ENCODE measurements around the gene PPIA.
"Not testable (repeated sequence)": the region's sequence is repeated elsewhere in the genome, so short reads cannot be mapped to it uniquely, and the experiment has no call there.

Gene PPIA

GRCh38 chr7:44799939-44800338, 3.5 kb downstream of the PPIA start:
- peaks cover 49% of the 10 kb centered on the region for H4K20me1 ChIP-seq (ENCODE audit: insufficient read depth, low read length)
- H3K79me2 ChIP-seq (ENCODE audit: low read length) = peaks cover 56% of the 10 kb centered on the region
- H3K27ac ChIP-seq (ENCODE audit: low read length) = no peak overlapping the region
- peaks cover 78% of the 10 kb centered on the region for H3F3A ChIP-seq (ENCODE audit: insufficient read depth, low read length)
- no peaks in the 10 kb centered on the region for H3K9me2 ChIP-seq (replicated peaks; ENCODE audit: insufficient read depth, low read length)
- H3K4me2 ChIP-seq (ENCODE audit: low read depth, low read length) = no peak overlapping the region
- TF ChIP-seq EZH2phosphoT487 (IDR thresholded peaks at IDR 0.05; ENCODE audit: low read length) (no peak), EZH2 (optimal IDR thresholded peaks at IDR 0.05; ENCODE audit: low read depth, low read length) (no peak)
- TF ChIP-seq, protein P1, sequence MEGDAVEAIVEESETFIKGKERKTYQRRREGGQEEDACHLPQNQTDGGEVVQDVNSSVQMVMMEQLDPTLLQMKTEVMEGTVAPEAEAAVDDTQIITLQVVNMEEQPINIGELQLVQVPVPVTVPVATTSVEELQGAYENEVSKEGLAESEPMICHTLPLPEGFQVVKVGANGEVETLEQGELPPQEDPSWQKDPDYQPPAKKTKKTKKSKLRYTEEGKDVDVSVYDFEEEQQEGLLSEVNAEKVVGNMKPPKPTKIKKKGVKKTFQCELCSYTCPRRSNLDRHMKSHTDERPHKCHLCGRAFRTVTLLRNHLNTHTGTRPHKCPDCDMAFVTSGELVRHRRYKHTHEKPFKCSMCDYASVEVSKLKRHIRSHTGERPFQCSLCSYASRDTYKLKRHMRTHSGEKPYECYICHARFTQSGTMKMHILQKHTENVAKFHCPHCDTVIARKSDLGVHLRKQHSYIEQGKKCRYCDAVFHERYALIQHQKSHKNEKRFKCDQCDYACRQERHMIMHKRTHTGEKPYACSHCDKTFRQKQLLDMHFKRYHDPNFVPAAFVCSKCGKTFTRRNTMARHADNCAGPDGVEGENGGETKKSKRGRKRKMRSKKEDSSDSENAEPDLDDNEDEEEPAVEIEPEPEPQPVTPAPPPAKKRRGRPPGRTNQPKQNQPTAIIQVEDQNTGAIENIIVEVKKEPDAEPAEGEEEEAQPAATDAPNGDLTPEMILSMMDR (IDR thresholded peaks at IDR 0.05; ENCODE audit: low read length) = no peak
- H3K36me3 ChIP-seq (replicated peaks; ENCODE audit: insufficient read depth, low read length) = peaks cover 31% of the 10 kb centered on the region
- no peaks in the 10 kb centered on the region for H3K27me3 ChIP-seq (replicated peaks; ENCODE audit: insufficient read depth, low read length)
- no peak overlapping the region for H2AFZ ChIP-seq (ENCODE audit: low read length)
- peaks cover 7% of the 10 kb centered on the region; the same call in 1 of the 2 replicates for H3K4me1 ChIP-seq (ENCODE audit: low read length)
- H3K4me3 ChIP-seq (ENCODE audit: low read length) = no peak overlapping the region
- no peak for DNase-seq
- H3K9ac ChIP-seq (ENCODE audit: low read length) = no peak overlapping the region
- H3K9me3 ChIP-seq (replicated peaks; ENCODE audit: insufficient read depth, low read length) = no peaks in the 10 kb centered on the region

DNA sequence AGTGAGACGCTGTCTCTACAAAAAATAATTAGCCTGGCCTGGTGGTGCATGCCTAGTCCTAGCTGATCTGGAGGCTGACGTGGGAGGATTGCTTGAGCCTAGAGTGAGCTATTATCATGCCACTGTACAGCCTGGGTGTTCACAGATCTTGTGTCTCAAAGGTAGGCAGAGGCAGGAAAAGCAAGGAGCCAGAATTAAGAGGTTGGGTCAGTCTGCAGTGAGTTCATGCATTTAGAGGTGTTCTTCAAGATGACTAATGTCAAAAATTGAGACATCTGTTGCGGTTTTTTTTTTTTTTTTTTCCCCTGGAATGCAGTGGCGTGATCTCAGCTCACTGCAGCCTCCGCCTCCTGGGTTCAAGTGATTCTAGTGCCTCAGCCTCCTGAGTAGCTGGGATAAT, 5.4 kb downstream of the PPIA start:
- H3K4me3 ChIP-seq (ENCODE audit: low read length) = no peak overlapping the region
- H3K27me3 ChIP-seq (replicated peaks; ENCODE audit: insufficient read depth, low read length) = no peaks in the 10 kb centered on the region
- H3K4me2 ChIP-seq (ENCODE audit: low read depth, low read length) = no peak overlapping the region
- no peak overlapping the region for H2AFZ ChIP-seq (ENCODE audit: low read length)
- H3K36me3 ChIP-seq (replicated peaks; ENCODE audit: insufficient read depth, low read length) = peaks cover 31% of the 10 kb centered on the region
- TF ChIP-seq EZH2 (optimal IDR thresholded peaks at IDR 0.05; ENCODE audit: low read depth, low read length) (no peak), EZH2phosphoT487 (IDR thresholded peaks at IDR 0.05; ENCODE audit: low read length) (no peak)
- TF ChIP-seq, protein P1 (IDR thresholded peaks at IDR 0.05; ENCODE audit: low read length) = no peak
- no peak for DNase-seq
- peaks cover 49% of the 10 kb centered on the region for H4K20me1 ChIP-seq (ENCODE audit: insufficient read depth, low read length)
- peaks cover 74% of the 10 kb centered on the region for H3F3A ChIP-seq (ENCODE audit: insufficient read depth, low read length)
- peaks cover 7% of the 10 kb centered on the region; the same call in 1 of the 2 replicates for H3K4me1 ChIP-seq (ENCODE audit: low read length)
- H3K79me2 ChIP-seq (ENCODE audit: low read length) = peaks cover 40% of the 10 kb centered on the region
- no peak overlapping the region for H3K27ac ChIP-seq (ENCODE audit: low read length)
- no peaks in the 10 kb centered on the region for H3K9me3 ChIP-seq (replicated peaks; ENCODE audit: insufficient read depth, low read length)
- no peaks in the 10 kb centered on the region for H3K9me2 ChIP-seq (replicated peaks; ENCODE audit: insufficient read depth, low read length)
- H3K9ac ChIP-seq (ENCODE audit: low read length) = no peak overlapping the region

GRCh38 chr7:44802418-44803025, 6.0 kb downstream of the PPIA start:
- H3K4me3 ChIP-seq (ENCODE audit: low read length) = no peak overlapping the region
- H3K9me2 ChIP-seq (replicated peaks; ENCODE audit: insufficient read depth, low read length) = no peaks in the 10 kb centered on the region
- H3K4me1 ChIP-seq (ENCODE audit: low read length) = peaks cover 7% of the 10 kb centered on the region; the same call in 1 of the 2 replicates
- H3K9ac ChIP-seq (ENCODE audit: low read length) = no peak overlapping the region
- H3K9me3 ChIP-seq (replicated peaks; ENCODE audit: insufficient read depth, low read length) = no peaks in the 10 kb centered on the region
- H3K4me2 ChIP-seq (ENCODE audit: low read depth, low read length) = no peak overlapping the region
- TF ChIP-seq EZH2 (optimal IDR thresholded peaks at IDR 0.05; ENCODE audit: low read depth, low read length) (no peak), EZH2phosphoT487 (IDR thresholded peaks at IDR 0.05; ENCODE audit: low read length) (no peak)
- TF ChIP-seq, protein P1 (IDR thresholded peaks at IDR 0.05; ENCODE audit: low read length) = no peak
- H2AFZ ChIP-seq (ENCODE audit: low read length) = no peak overlapping the region
- H3F3A ChIP-seq (ENCODE audit: insufficient read depth, low read length) = peaks cover 68% of the 10 kb centered on the region
- no peaks in the 10 kb centered on the region for H3K27me3 ChIP-seq (replicated peaks; ENCODE audit: insufficient read depth, low read length)
- peaks cover 47% of the 10 kb centered on the region for H4K20me1 ChIP-seq (ENCODE audit: insufficient read depth, low read length)
- peaks cover 33% of the 10 kb centered on the region for H3K79me2 ChIP-seq (ENCODE audit: low read length)
- H3K36me3 ChIP-seq (replicated peaks; ENCODE audit: insufficient read depth, low read length) = peaks cover 31% of the 10 kb centered on the region
- no peak overlapping the region for H3K27ac ChIP-seq (ENCODE audit: low read length)
- no peak for DNase-seq

DNA sequence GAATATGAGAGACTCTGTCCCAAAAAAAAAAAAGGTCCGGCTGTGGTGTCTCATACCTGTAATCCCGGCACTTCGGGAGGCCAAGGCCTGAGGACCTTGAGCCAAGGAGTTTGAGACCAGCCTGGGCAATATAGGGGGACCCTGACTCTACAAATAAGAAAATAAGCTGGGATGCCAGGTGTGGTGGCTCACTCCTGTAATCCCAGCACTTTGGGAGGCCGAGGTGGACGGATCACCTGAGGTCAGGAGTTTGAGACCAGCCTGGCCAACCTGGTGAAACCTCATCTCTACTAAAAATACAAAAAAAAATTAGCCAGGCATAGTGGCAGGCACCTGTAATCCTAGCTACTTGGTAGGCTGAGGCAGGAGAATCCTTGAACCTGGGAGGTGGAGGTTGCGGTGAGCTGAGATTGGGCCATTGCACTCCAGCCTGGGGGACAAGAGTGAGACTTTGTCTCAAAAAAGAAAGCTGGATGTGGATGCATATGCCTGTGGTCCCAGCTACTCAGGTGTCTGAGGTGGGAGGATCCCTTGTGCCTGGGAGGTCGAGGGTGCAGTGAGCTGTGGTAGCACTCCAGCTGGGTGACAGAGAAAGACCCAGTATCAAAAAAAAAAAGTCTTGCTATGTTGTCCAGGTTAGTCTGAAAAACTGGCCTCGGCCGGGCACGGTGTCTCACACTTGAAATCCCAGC, 7.5 kb downstream of the PPIA start:
- H3K9me2 ChIP-seq (replicated peaks; ENCODE audit: insufficient read depth, low read length); DNase-seq; H3K9ac ChIP-seq (ENCODE audit: low read length); H3K27me3 ChIP-seq (replicated peaks; ENCODE audit: insufficient read depth, low read length); H2AFZ ChIP-seq (ENCODE audit: low read length); H3K4me1 ChIP-seq (ENCODE audit: low read length); H3K9me3 ChIP-seq (replicated peaks; ENCODE audit: insufficient read depth, low read length); H3K4me3 ChIP-seq (ENCODE audit: low read length); H3K4me2 ChIP-seq (ENCODE audit: low read depth, low read length); H3K27ac ChIP-seq (ENCODE audit: low read length): not testable (repeated sequence)
- peaks cover 56% of the 10 kb centered on the region for H3F3A ChIP-seq (ENCODE audit: insufficient read depth, low read length)
- H4K20me1 ChIP-seq (ENCODE audit: insufficient read depth, low read length) = peaks cover 33% of the 10 kb centered on the region
- H3K36me3 ChIP-seq (replicated peaks; ENCODE audit: insufficient read depth, low read length) = peaks cover 26% of the 10 kb centered on the region
- H3K79me2 ChIP-seq (ENCODE audit: low read length) = peaks cover 19% of the 10 kb centered on the region
